ENCODE measurements around the gene NOVA1. TPM values are rescaled to one million over a fixed set of nuclear protein-coding genes. Genes with fewer than 3 reads are reported as not detected.

Gene NOVA1
- total RNA-seq, 1 donor from 2014 or later, result 62.7 TPM

DNA sequence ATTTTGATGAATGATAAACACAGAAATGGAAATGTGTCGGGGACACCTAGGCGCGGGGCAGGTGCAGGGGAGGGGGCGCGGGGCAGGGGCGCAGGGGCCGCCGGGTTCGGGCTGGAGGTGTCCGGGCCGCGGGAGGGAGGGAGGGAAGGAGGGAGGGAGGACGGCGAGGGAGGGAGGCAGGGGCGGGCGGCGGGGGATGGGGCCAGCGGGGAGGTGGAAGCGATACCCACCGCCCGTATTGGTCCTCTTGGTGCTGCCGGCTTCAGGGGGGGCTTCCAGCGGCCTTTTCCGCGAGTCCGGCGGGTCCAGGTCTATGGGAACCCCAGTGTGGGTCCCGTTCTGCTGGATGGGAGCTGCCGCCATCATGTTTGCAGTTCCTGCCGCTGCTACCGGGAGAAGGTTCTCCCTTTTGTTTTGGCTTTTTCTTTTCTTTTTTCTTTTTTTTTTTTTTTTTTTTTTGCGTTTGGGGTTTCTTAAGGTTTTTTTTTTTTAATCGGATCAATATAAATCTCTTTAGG lies 703 bp downstream of the NOVA1 start:
- H3K36me3 Mint-ChIP-seq (ENCODE audit: low read depth), result no peaks in the 10 kb centered on the region
- peaks cover 56% of the 10 kb centered on the region for H3K4me1 Mint-ChIP-seq
- DNase-seq (ENCODE audit: low read depth, low spot score), result peak; percentile 23
- no peak for TF ChIP-seq CTCF (conservative IDR thresholded peaks at IDR 0.05)
- peak overlapping the region; percentile 96 for H3K4me3 Mint-ChIP-seq
- H3K27ac Mint-ChIP-seq (ENCODE audit: unreplicated experiment), result peak overlapping the region; percentile 98
- H3K27me3 Mint-ChIP-seq (ENCODE audit: low read depth), result peaks cover 2% of the 10 kb centered on the region
- no peaks in the 10 kb centered on the region for H3K9me3 Mint-ChIP-seq

GRCh38 chr14:26596543-26597061 lies 1.2 kb downstream of the NOVA1 start:
- no peaks in the 10 kb centered on the region for H3K9me3 Mint-ChIP-seq
- no peak for TF ChIP-seq CTCF (conservative IDR thresholded peaks at IDR 0.05)
- peak; percentile 15 for DNase-seq (ENCODE audit: low read depth, low spot score)
- H3K27ac Mint-ChIP-seq (ENCODE audit: unreplicated experiment), result peak overlapping the region; percentile 98
- peak overlapping the region; percentile 96 for H3K4me3 Mint-ChIP-seq
- peaks cover 2% of the 10 kb centered on the region for H3K27me3 Mint-ChIP-seq (ENCODE audit: low read depth)
- no peaks in the 10 kb centered on the region for H3K36me3 Mint-ChIP-seq (ENCODE audit: low read depth)
- peaks cover 56% of the 10 kb centered on the region for H3K4me1 Mint-ChIP-seq

GRCh38 chr14:26595926-26596542 lies 1.8 kb downstream of the NOVA1 start:
- Mint-ChIP-seq H3K27me3 (ENCODE audit: low read depth) (peaks cover 2% of the 10 kb centered on the region), H3K4me3 (peak overlapping the region; percentile 96), H3K27ac (ENCODE audit: unreplicated experiment) (peak overlapping the region; percentile 98), H3K36me3 (ENCODE audit: low read depth) (no peaks in the 10 kb centered on the region), H3K4me1 (peaks cover 56% of the 10 kb centered on the region), H3K9me3 (no peaks in the 10 kb centered on the region)
- no peak for DNase-seq (ENCODE audit: low read depth, low spot score)
- no peak for TF ChIP-seq CTCF (conservative IDR thresholded peaks at IDR 0.05)

GRCh38 chr14:26594756-26595545 lies 2.9 kb downstream of the NOVA1 start:
- H3K27me3 Mint-ChIP-seq (ENCODE audit: low read depth), result peaks cover 2% of the 10 kb centered on the region
- TF ChIP-seq CTCF (conservative IDR thresholded peaks at IDR 0.05), result no peak
- H3K27ac Mint-ChIP-seq (ENCODE audit: unreplicated experiment), result no peak overlapping the region
- H3K36me3 Mint-ChIP-seq (ENCODE audit: low read depth), result no peaks in the 10 kb centered on the region
- DNase-seq (ENCODE audit: low read depth, low spot score), result no peak
- H3K4me1 Mint-ChIP-seq, result peaks cover 63% of the 10 kb centered on the region
- H3K9me3 Mint-ChIP-seq, result no peaks in the 10 kb centered on the region
- H3K4me3 Mint-ChIP-seq, result peak overlapping the region; percentile 96

GRCh38 chr14:26594148-26594547 lies 3.7 kb downstream of the NOVA1 start:
- DNase-seq (ENCODE audit: low read depth, low spot score), result no peak
- peaks cover 2% of the 10 kb centered on the region for H3K27me3 Mint-ChIP-seq (ENCODE audit: low read depth)
- H3K36me3 Mint-ChIP-seq (ENCODE audit: low read depth), result no peaks in the 10 kb centered on the region
- peak overlapping the region; percentile 96 for H3K4me3 Mint-ChIP-seq
- no peaks in the 10 kb centered on the region for H3K9me3 Mint-ChIP-seq
- H3K27ac Mint-ChIP-seq (ENCODE audit: unreplicated experiment), result no peak overlapping the region
- peaks cover 62% of the 10 kb centered on the region for H3K4me1 Mint-ChIP-seq
- no peak for TF ChIP-seq CTCF (conservative IDR thresholded peaks at IDR 0.05)

Data from neural crest cell (in vitro differentiated cells).